GM18519 (cell line): ENCODE measurements around the gene DNAJC5.
"Not testable (repeated sequence)": the region's sequence is repeated elsewhere in the genome, so short reads cannot be mapped to it uniquely, and the experiment has no call there.

Experiments used
- ATAC-seq: cut with Tn5 transposase; IDR thresholded peaks from one replicate; pipeline ENCODE4 v1.9.1; 2021; ENCODE audit warnings: mild to moderate bottlenecking, moderate library complexity; ENCODE audit not compliant: unreplicated experiment, low FRiP score

DNAJC5 gene

GRCh38 chr20:63900413-63900812 is 5.5 kb downstream of the DNAJC5 start:
- no peak for ATAC-seq

- no peak for ATAC-seq
Measured at GRCh38 chr20:63903796-63904561, 9.1 kb downstream of the DNAJC5 start.

GRCh38 chr20:63908008-63908682 is 13.2 kb downstream of the DNAJC5 start:
- no peak for ATAC-seq

GRCh38 chr20:63911176-63911575 is 16.2 kb downstream of the DNAJC5 start:
- no peak for ATAC-seq

- no peak for ATAC-seq
Measured at GRCh38 chr20:63913768-63914167, 18.8 kb downstream of the DNAJC5 start.

- no peak for ATAC-seq
Measured at GRCh38 chr20:63915471-63915870, 20.5 kb downstream of the DNAJC5 start.

- not testable (repeated sequence) for ATAC-seq
Measured at GRCh38 chr20:63916371-63916939, 21.5 kb downstream of the DNAJC5 start.

GRCh38 chr20:63917811-63918210 is 22.9 kb downstream of the DNAJC5 start:
- ATAC-seq = no peak

- no peak for ATAC-seq
Measured at GRCh38 chr20:63919130-63919529, 24.2 kb downstream of the DNAJC5 start.

- ATAC-seq = no peak
Measured at GRCh38 chr20:63920226-63920625, 25.3 kb downstream of the DNAJC5 start.

- no peak for ATAC-seq
Measured at GRCh38 chr20:63923651-63924050, 28.7 kb downstream of the DNAJC5 start.

- no peak for ATAC-seq
Measured at GRCh38 chr20:63924241-63924640, 29.3 kb downstream of the DNAJC5 start.

GRCh38 chr20:63926298-63926697 is 31.4 kb downstream of the DNAJC5 start:
- no peak for ATAC-seq

- no peak for ATAC-seq
Measured at GRCh38 chr20:63929071-63929470, 34.1 kb downstream of the DNAJC5 start.

- ATAC-seq = not testable (repeated sequence)
Measured at GRCh38 chr20:63929473-63929883, 34.6 kb downstream of the DNAJC5 start.

- no peak for ATAC-seq
Measured at GRCh38 chr20:63930971-63931553, 36.1 kb downstream of the DNAJC5 start.

GRCh38 chr20:63931735-63932134 is 36.8 kb downstream of the DNAJC5 start:
- ATAC-seq = no peak

- ATAC-seq = no peak
Measured at GRCh38 chr20:63932606-63933160, 37.8 kb downstream of the DNAJC5 start.

- ATAC-seq = no peak
Measured at GRCh38 chr20:63933646-63934045, 38.7 kb downstream of the DNAJC5 start.

GRCh38 chr20:63934271-63935068 is 39.5 kb downstream of the DNAJC5 start:
- no peak for ATAC-seq
